GM12892 (cell line): Measurements from ENCODE around the gene SRC.

Experiments used
- POLR2A ChIP-seq: IDR thresholded peaks from 2 replicates; pipeline ENCODE4 v1.6.1; 2011; ENCODE audit warnings: low read depth, low read length, control low read depth
- POLR2AphosphoS5 ChIP-seq: IDR thresholded peaks from 2 replicates; pipeline ENCODE4 v1.6.1; 2011; ENCODE audit warnings: low read depth, low read length, control low read depth
- TAF1 ChIP-seq: IDR thresholded peaks from 2 replicates; pipeline ENCODE4 v1.6.1; 2011; ENCODE audit warnings: low read depth, mild to moderate bottlenecking, control low read depth, low read length, borderline replicate concordance

DNA sequence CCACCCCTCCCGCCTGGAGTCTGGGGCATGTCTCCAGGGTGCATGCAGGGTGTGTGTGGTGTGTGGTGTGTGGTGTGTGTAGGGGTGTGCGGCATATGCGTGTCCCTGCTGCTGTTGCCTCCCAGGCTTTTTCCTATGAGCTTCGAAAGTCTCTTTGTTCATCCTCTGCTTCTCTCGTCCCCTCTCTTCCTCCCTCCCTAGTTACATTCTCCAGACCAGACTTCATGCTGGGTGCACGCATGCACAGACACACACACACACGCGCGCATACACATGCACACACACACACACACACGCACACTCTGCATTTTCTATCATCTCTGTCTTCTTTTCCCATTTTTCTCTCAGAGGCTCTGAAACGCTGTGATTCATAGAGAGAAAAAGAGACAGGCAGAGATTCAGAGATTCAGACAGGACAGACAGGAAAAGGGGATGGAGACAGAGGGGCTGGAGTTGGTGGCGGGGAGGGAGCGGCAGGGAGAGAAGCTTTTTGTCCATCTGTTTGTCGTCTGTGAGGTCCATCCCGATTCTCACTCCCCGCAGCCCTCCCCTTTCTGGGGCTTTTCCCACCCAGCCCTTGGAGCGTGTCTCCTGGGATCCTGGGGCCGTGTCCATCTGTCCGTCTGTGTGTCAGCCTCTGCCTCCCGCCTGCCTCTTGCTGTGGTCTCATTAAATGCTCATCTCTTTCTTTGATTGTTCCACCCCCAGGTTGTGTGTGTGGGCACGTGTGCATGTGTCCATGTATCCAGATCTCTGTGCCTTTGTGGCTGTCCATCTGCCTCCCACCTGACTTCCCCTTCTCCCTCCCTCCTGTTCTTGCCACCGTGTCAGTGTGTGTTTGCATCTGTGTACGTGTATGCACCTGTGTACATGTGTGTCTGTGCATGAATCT lies 62.6 kb downstream of the SRC start:
- TF ChIP-seq POLR2AphosphoS5 (no peak), TAF1 (no peak), POLR2A (no peak)
